Stomach (tissue), 4 donors: ENCODE data around the gene FAIM.

ENCODE experiments used
- EP300 ChIP-seq: sonication (generic); formaldehyde crosslinking; IDR thresholded peaks from one replicate; pipeline ENCODE4 v1.6.1; 2017; ENCODE audit warnings: antibody characterized with exemption
- POLR2A ChIP-seq, 4 donors: fragments of 450-650 bp; IDR thresholded peaks; one replicate each; pipeline ENCODE4 v1.6.1; 2016; ENCODE audit warnings: antibody characterized with exemption in 4 of 4, control low read depth in 2 of 4, mild to moderate bottlenecking in 1 of 4, moderate library complexity in 1 of 4
- POLR2AphosphoS5 ChIP-seq, 3 donors: sonication (generic); formaldehyde crosslinking; IDR thresholded peaks; one replicate each; pipeline ENCODE4 v1.6.1; 2016; ENCODE audit warnings: antibody characterized with exemption in 3 of 3
- TF ChIP-seq, protein P1 (sequence below), 7 experiments: fragments of 450-650 bp in 4 of 7; fragments of 200-600 bp in 3 of 7; sonication (generic) in 3 of 7; IDR thresholded peaks; one replicate each; pipeline ENCODE4 v1.5.1; 2016 to 2019; ENCODE audit warnings: antibody characterized with exemption in 7 of 7, control low read depth in 2 of 7, mild to moderate bottlenecking in 1 of 7

- TF ChIP-seq, protein P1, sequence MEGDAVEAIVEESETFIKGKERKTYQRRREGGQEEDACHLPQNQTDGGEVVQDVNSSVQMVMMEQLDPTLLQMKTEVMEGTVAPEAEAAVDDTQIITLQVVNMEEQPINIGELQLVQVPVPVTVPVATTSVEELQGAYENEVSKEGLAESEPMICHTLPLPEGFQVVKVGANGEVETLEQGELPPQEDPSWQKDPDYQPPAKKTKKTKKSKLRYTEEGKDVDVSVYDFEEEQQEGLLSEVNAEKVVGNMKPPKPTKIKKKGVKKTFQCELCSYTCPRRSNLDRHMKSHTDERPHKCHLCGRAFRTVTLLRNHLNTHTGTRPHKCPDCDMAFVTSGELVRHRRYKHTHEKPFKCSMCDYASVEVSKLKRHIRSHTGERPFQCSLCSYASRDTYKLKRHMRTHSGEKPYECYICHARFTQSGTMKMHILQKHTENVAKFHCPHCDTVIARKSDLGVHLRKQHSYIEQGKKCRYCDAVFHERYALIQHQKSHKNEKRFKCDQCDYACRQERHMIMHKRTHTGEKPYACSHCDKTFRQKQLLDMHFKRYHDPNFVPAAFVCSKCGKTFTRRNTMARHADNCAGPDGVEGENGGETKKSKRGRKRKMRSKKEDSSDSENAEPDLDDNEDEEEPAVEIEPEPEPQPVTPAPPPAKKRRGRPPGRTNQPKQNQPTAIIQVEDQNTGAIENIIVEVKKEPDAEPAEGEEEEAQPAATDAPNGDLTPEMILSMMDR (IDR thresholded peaks at IDR 0.05): no peak
- TF ChIP-seq POLR2AphosphoS5 (IDR thresholded peaks at IDR 0.05) (no peak), POLR2A (IDR thresholded peaks at IDR 0.05) (no peak), EP300 (no peak)
These were observed 40.6 kb downstream of the FAIM start for GRCh38 chr3:138649134-138649533.
